Dedifferentiated amniotic fluid mesenchymal stem cell (primary cell): ENCODE measurements around the gene UBAP2.

Source experiments
- DNase-seq: peaks from one replicate; pipeline ENCODE4 v3.0.0-alpha.2; 2016; ENCODE audit errors: extremely low spot score

UBAP2 gene

DNA sequence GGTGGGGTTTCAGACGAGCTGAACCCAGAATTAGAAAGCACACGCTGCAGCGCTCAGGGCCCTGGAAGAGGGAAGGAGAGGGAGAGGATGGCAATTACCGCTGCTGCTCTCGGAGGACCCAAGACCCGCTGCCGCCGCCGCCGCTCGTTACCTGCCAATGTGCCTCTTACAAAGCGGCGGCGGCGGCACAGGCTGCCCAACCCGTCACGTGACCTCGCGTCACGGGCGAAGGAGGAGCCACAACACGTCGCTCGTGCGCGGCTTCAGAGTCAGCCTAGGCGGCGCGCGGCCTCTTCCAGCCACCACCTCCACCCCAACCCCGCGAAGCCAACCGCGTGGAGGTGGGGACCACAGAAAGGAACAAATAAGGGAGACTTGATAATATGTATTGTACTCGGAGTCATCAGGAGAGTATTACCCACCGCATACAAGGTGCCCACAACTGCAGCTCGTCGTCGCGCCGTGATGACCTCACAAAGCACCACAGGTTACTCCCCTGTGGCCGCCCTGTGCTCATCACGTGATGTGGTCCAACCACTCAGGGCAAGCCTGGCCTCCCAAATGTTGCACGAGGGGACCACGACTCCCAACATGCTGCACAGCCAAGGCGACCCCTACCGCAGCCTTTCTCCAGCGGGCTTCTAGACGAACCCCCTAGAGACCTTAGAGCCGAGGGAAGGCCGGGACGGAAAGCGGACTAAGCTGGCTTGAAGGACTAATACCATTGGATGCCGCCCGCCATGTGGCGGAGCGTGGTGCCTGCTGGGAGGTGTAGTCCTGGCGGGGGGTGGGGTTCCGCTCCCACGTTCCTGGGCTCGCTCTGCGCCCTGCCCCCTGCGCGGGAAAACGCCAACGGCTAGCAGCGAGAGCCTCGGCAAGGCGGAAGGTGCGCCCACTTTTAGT lies at the start of gene UBAP2:
TSS of gene UBAP2 (minus strand) at position 161 of the 903 bp plus-strand sequence. CDS start 31,739 bp downstream, outside the sequence.
- peak; percentile 91 for DNase-seq

GRCh38 chr9:34098307-34098706 lies 49.6 kb upstream of the UBAP2 start:
- DNase-seq: no peak

GRCh38 chr9:34097865-34098264 lies 49.2 kb upstream of the UBAP2 start:
- no peak for DNase-seq

- DNase-seq: no peak
Measured at GRCh38 chr9:34096751-34097150, 48.1 kb upstream of the UBAP2 start.

DNA sequence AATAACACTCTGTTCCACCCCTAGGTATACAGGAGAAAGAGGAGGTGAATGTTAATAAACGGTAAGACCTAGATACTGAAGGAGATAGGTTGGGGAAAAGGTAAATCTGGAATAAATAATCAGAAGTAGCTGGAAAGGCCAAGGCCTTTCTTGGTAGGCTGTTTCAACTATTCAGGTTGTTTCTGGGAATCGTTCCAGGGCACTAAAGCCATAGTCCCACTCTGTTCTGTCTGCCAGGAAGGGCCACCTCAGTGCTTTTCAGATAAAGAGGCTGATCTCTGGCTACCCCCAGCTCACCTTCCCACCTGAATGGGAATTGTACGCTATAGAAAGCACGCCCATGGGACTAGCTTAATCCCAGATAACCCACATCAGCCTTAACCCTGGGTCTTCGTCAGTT lies 44.9 kb upstream of the UBAP2 start:
- DNase-seq: no peak

- DNase-seq: no peak
Measured at GRCh38 chr9:34089311-34089710, 40.6 kb upstream of the UBAP2 start.

GRCh38 chr9:34087370-34087769 lies 38.7 kb upstream of the UBAP2 start:
- DNase-seq: no peak

- DNase-seq: no peak
Measured at GRCh38 chr9:34086864-34087263, 38.2 kb upstream of the UBAP2 start.

- no peak for DNase-seq
Measured at GRCh38 chr9:34085581-34086500, 37.2 kb upstream of the UBAP2 start.

DNA sequence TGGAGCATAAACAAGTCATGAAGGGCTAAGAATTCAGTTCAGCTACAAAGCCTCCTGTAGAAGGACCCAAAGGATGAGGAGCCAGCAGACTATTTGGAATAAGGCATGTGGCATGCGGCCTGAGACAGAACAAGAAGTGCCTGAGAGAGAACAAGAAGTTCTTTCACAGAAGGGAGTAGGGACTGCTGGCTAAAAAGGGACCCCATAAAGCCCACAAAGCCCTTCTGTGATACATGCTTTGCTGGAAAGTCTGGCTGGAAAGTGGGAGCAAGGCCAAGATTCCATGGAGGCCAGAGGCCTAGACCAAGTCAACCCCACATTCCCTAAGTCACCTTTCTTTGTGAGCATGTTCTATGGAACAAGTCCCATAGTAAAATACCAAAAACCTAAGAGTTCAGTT lies 35.9 kb upstream of the UBAP2 start:
- no peak for DNase-seq

- DNase-seq: no peak
Measured at GRCh38 chr9:34079181-34079580, 30.5 kb upstream of the UBAP2 start.

GRCh38 chr9:34072868-34073590 lies 24.3 kb upstream of the UBAP2 start:
- peak; percentile 66 for DNase-seq

DNA sequence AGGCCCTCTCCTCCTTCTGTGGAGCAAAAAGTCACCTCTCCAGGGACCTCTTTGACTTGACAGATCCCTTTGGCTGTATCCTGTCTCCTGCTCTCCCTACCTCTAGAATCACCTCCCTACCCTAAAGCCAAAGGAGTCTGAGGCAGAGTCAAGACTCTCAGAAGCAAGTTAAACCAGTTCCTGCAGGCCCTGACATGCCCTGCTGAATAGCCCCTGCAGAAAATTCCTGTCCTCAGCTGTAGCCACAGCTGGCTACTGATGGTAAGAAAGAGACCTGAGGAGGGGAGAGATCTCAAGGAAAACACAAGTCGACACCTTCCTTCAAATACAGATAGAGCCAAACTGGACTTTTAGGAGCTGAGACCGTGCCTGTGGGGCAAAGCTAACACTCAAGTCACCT lies 23.7 kb upstream of the UBAP2 start:
- no peak for DNase-seq

DNA sequence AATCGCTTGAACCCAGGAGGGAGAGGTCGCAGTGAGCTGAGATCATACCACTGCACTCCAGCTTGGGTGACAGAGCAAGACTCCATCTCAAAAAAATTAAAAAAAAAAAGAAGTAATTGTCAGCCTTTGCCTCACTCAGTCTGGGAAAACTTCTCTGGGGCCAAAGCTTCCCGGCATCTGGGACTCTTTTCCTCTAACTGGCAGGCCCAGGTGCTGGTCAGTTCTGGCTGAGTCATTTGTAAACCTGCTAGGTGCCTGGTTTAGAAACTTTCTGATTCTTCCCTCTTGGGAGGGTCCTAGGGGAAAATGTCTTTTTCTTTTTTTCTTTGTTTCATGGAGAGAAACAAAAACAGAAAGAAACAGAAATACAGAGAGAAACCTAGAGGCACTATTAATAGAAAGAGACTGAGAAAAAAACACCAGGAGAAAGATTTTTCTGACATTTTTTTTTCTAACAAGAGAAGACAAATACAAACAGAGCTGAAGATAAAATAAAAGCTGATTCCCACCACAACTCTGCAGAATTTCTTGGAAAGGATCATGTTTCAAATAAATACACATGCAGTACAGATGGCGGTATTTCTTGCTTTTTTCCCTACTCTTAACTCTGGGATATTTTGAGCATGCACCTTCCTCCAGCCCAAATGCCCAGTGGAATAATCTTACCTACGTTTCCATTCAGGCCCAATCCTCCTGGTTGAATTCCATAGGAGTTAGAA lies 22.1 kb upstream of the UBAP2 start:
- no peak for DNase-seq

GRCh38 chr9:34069831-34070230 lies 21.1 kb upstream of the UBAP2 start:
- DNase-seq: no peak

DNA sequence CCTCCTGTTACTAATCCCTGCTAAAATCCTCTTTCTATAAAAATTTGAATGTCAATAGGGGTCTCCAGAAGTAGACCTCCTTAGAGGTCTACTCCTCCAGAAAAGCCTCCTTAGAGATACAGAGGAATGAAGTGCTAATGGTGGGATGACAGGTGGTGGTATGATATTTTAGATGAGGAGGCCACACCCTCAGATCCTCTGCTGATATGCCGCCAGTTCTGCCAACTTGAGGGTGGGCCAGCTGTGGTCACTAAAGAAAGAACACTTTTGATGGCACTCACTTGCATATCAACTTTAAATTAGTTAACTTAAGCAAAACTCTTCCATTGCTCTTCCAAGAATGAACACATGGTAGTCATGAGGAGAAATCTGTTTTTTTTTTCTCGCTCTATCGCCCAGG lies 16.9 kb upstream of the UBAP2 start:
- no peak for DNase-seq

DNA sequence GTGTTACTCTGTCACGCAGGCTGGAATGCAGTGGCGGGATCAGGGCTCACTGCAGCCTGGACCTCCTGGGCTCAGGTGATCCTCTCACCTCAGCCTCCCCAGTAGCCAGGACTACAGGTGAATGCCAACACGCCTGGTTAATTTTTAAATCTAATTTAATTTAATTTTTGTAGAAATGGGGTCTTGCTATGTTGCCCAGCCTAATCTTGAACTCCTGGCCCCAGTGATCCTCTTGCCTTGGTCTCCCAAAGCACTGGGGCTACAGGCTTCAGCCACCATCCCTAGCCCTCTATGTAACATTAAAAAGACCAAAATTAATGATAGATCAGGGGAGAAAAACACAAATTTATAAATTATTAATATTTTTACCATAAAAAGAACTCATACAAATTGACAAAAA lies 11.3 kb upstream of the UBAP2 start:
- no peak for DNase-seq

GRCh38 chr9:34059281-34059680 lies 10.6 kb upstream of the UBAP2 start:
- DNase-seq: no peak

DNA sequence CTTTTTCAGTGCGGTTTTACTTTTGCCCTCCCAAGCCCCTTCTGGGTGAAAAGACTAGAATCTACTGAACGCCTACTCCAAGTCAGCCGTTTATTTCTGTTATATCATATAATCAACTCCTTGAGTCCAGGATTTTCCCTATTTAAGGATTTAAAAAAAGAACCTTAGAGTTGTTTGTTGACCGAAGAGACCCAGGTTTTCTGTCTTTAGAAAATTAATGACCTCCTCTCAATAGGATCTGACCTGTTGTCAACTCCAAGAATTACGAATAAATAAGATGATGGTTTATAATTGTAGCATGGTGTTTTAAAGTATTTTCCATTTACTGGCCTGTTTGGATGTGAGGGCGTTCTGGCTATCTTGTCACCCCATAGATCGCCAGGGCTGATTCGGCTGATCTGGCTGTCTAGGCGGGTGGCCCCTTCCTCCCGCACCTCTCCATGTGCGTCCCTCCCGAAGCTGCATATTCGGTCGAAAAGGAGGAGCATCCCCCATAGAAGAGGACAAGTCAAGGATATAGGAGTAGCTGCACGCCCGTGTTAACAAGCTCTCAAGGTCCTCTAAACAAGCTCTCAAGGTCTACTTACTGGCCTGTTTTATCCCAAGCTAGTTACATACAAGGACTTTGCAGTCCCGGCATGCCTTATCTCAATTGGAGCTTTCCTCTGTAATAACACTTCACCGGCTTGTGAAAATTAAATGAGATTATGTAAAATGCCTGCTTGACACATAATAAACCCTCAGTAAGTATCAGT lies 1.1 kb upstream of the UBAP2 start:
- no peak for DNase-seq

GRCh38 chr9:34047864-34048726 lies 592 bp downstream of the UBAP2 start:
- no peak for DNase-seq
